Fibroblast of mammary gland (primary cell): ENCODE data around the gene C11orf21.

Experiments used
- DNase-seq: peaks from one replicate; pipeline ENCODE4 v3.0.0-alpha.2; 2010; ENCODE audit warnings: low read depth
- H3K4me3 ChIP-seq: 2 replicates; pipeline ENCODE4 v1.5.1; 2011; ENCODE audit warnings: low read depth, mild to moderate bottlenecking, low read length, moderate library complexity; ENCODE audit not compliant: control insufficient read depth
- TF ChIP-seq, protein P1 (sequence below): conservative IDR thresholded peaks from 2 replicates; pipeline ENCODE4 v1.5.1; 2011; ENCODE audit warnings: low read depth, low read length, inconsistent platforms; ENCODE audit not compliant: control insufficient read depth, insufficient read depth

The C11orf21 gene

DNA sequence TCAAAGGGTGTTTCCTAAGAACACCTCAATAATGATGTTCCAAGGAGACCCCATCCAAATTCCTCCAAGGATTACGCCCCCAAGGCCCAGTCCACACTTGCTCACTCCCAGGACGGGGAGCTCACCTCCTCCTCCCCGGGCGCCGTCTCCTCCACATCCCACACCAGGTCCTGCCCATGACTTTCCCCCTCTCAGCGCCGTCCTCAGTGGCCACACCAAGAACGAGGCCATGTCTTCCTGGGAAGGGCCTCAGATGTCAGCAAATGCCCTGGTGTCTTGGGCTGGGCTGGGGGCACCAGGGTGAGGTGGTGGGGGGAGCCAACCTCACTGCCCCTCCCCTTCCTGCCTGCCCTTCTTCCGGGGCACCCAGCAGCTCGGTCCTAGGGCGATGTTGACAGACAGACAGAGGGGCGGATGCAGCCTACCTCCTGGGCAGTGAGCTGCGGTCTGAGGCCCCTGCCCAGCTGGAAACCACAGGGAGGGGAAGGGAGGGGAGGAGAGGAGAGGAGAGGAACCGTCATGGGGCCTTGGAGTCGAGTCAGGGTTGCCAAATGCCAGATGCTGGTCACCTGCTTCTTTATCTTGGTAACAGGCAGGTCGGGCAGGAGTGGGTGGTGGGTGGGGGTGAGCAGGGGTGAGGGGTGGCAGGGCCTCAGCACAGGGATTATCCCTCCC, at the start of gene C11orf21, which contains the start of gene TSPAN32:
TSS of gene C11orf21 (minus strand) at position 288 of the 675 bp plus-strand sequence. CDS start at position 178, 110 bp downstream.
TSS of gene TSPAN32 (plus strand) at position 383 of the 675 bp plus-strand sequence. CDS start at position 520, 137 bp downstream.
- H3K4me3 ChIP-seq: no peak within 1 kb of the TSS
- no peak for DNase-seq
- TF ChIP-seq, protein P1, sequence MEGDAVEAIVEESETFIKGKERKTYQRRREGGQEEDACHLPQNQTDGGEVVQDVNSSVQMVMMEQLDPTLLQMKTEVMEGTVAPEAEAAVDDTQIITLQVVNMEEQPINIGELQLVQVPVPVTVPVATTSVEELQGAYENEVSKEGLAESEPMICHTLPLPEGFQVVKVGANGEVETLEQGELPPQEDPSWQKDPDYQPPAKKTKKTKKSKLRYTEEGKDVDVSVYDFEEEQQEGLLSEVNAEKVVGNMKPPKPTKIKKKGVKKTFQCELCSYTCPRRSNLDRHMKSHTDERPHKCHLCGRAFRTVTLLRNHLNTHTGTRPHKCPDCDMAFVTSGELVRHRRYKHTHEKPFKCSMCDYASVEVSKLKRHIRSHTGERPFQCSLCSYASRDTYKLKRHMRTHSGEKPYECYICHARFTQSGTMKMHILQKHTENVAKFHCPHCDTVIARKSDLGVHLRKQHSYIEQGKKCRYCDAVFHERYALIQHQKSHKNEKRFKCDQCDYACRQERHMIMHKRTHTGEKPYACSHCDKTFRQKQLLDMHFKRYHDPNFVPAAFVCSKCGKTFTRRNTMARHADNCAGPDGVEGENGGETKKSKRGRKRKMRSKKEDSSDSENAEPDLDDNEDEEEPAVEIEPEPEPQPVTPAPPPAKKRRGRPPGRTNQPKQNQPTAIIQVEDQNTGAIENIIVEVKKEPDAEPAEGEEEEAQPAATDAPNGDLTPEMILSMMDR: no peak

DNA sequence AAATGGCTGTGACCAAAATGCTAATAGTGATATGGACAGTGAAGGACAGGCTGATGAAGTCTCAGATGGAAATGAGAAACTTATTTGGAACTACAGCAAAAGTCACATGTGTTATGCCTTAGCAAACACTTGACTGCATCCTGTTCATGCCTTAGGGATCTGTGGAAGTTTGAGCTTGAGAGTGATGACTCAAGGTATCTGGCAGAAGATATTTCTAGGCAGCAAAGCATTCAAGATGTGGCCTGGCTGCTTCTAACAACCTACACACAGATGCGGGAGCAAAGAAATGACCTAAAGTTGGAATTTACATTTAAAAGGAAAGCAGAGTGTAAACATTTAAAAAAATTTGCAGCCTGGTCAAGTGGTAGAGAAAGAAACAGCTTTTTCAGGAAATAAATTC, 47.3 kb upstream of the C11orf21 start:
- H3K4me3 ChIP-seq: no peak overlapping the region
- TF ChIP-seq, protein P1: no peak
- peak; percentile 75 for DNase-seq

DNA sequence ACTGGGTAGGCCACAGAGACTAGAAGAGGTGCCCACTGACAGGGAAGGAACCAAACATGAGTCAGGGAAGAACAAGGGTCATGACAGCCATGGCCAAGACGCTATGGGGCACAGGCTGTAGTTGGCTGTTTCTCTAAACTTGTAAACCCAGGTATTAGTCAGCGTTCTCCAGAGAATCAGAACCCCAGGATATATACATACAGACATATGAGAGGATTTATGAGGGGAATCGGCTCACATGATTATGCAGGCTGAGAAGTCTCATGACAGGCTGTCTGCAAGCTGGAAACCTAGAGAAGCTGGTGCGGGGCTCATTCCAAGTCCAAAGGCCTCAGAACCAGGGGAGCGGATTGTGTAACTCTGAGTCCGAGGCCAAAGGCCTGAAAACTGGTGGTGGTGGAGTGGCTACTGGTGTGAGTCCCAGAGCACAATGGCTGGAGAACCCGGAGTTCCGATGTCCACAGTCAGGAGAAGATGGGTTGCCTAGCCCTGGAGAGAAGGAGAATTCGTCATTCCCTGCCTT, 45.7 kb upstream of the C11orf21 start:
- TF ChIP-seq, protein P1: no peak

DNA sequence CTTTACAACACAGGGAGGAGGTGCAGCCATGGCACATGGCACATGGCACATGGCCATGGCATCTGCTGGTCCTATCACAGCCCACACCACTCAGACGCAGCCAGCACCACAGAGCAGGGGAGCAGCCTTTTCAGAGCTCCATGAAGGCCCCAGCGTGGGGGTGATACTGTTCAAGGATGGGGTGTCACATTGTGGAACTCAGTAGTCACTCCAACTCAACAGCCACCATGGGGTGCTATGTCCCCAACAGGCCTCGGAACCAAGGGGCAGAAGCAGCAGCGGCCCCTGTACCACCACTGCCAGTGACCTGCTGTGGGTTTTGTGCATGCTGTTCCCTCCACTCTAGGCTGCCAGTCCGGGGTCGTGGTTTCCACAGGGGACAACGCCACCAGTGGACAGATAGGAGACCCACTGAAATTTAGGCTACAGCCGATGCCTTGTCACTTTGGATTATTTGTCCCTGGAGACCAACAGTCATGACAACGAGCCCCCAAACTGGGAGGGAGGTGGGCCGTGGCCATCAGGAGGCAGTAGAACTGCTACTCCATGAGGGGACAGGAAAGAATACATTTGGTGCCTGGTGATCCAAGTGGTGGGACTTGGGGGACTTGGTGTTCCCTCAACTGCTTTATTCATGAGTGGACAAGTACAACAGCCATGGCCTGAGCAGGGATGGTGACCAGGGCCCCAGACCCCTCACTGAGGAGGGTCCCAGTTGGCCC, 45.0 kb upstream of the C11orf21 start:
- TF ChIP-seq, protein P1: no peak

More for the DNA sequence above, 45.7 kb upstream of the C11orf21 start:
- H3K4me3 ChIP-seq: no peak overlapping the region
- DNase-seq: no peak

DNA sequence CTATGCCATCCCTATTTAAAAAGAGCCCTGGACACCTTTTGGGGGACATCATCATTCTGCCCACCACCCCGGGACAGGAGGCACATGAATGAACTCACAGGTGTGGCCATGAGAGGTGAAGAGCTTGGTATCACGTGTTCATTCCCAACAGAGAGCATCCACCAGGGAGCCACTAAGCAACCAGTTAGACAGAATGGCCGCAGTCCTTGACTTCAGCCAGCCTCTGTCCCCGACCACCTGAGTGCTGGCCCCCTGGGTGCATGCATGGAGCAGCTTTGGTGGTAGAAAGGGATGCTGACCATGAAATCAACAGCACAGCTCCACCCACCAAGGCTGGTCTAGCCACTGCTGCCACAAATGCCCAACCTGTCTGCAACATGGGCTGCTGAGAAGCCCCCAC, 44.3 kb upstream of the C11orf21 start:
- no peak overlapping the region for H3K4me3 ChIP-seq
- TF ChIP-seq, protein P1: no peak
- no peak for DNase-seq

More for the DNA sequence above, 45.0 kb upstream of the C11orf21 start:
- DNase-seq: no peak
- H3K4me3 ChIP-seq: no peak overlapping the region

DNA sequence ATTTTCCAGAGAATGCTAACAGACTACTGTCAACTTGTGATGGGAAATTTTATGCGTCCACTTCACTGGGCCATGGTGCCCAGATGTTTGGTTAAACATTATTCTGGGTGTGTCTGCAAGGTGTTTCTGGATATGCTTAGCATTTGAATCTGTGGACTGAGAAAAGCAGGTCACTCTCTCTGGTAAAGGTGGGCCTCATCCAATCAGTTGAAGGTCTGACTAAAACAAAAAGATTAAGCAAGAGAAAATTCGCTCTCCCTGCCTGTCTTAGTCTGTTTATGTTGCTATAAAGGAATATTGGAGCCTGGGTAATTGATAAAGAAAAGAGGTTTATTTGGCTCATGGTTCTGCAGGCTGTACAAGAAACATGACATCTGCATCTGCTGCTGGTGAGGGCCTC, 43.3 kb upstream of the C11orf21 start:
- H3K4me3 ChIP-seq: no peak overlapping the region
- TF ChIP-seq, protein P1: no peak
- no peak for DNase-seq
